Measurements from ENCODE around the gene PHEX. TPM values are rescaled to one million over a fixed set of nuclear protein-coding genes. Genes with fewer than 3 reads are reported as not detected.

PHEX gene
- total RNA-seq, 1 donor from 2014 or later = 4.2 TPM

GRCh38 chrX:22135994-22136684, 104.0 kb downstream of the PHEX start:
- Histone ChIP-seq H3K4me3 (ENCODE audit: low read length in 3 of 3) (no peak overlapping the region), H3K36me3 (ENCODE audit: control insufficient read depth in 3 of 3, insufficient read depth in 3 of 3, low read length in 3 of 3) (no peaks in the 10 kb centered on the region), H3K27me3 (ENCODE audit: control insufficient read depth in 3 of 3, insufficient read depth in 3 of 3, low read length in 3 of 3) (peaks cover 0 to 3% (median 0%) of the 10 kb centered on the region in 3 donors), H3K4me1 (ENCODE audit: control insufficient read depth in 3 of 3, insufficient read depth in 3 of 3, low read length in 3 of 3) (peaks cover 0 to 5% (median 0%) of the 10 kb centered on the region in 3 donors), H3K27ac (ENCODE audit: low read depth, low read length) (no peak overlapping the region), H3K9ac (ENCODE audit: low read depth in 1 of 3, low read length in 3 of 3) (no peak overlapping the region), H3K9me3 (ENCODE audit: control insufficient read depth in 3 of 3, low read length in 3 of 3) (no peaks in the 10 kb centered on the region)

- Histone ChIP-seq H3K9ac (ENCODE audit: low read depth in 1 of 3, low read length in 3 of 3) (no peak overlapping the region), H3K9me3 (ENCODE audit: control insufficient read depth in 3 of 3, low read length in 3 of 3) (no peaks in the 10 kb centered on the region), H3K4me1 (ENCODE audit: control insufficient read depth in 3 of 3, insufficient read depth in 3 of 3, low read length in 3 of 3) (peaks cover 0 to 5% (median 0%) of the 10 kb centered on the region in 3 donors), H3K27ac (ENCODE audit: low read depth, low read length) (no peak overlapping the region), H3K27me3 (ENCODE audit: control insufficient read depth in 3 of 3, insufficient read depth in 3 of 3, low read length in 3 of 3) (peaks cover 0 to 1% (median 0%) of the 10 kb centered on the region in 3 donors), H3K36me3 (ENCODE audit: control insufficient read depth in 3 of 3, insufficient read depth in 3 of 3, low read length in 3 of 3) (no peaks in the 10 kb centered on the region), H3K4me3 (ENCODE audit: low read length in 3 of 3) (no peak overlapping the region)
Measured at GRCh38 chrX:22136711-22137110, 104.6 kb downstream of the PHEX start.

GRCh38 chrX:22139822-22140221, 107.7 kb downstream of the PHEX start:
- Histone ChIP-seq H3K9me3 (ENCODE audit: control insufficient read depth in 3 of 3, low read length in 3 of 3) (no peaks in the 10 kb centered on the region), H3K27ac (ENCODE audit: low read depth, low read length) (no peak overlapping the region), H3K4me1 (ENCODE audit: control insufficient read depth in 3 of 3, insufficient read depth in 3 of 3, low read length in 3 of 3) (peaks cover 0 to 5% (median 0%) of the 10 kb centered on the region in 3 donors), H3K9ac (ENCODE audit: low read depth in 1 of 3, low read length in 3 of 3) (no peak overlapping the region), H3K36me3 (ENCODE audit: control insufficient read depth in 3 of 3, insufficient read depth in 3 of 3, low read length in 3 of 3) (no peaks in the 10 kb centered on the region), H3K27me3 (ENCODE audit: control insufficient read depth in 3 of 3, insufficient read depth in 3 of 3, low read length in 3 of 3) (no peaks in the 10 kb centered on the region), H3K4me3 (ENCODE audit: low read length in 3 of 3) (no peak overlapping the region)

GRCh38 chrX:22141047-22141730, 109.1 kb downstream of the PHEX start:
- Histone ChIP-seq H3K9me3 (ENCODE audit: control insufficient read depth in 3 of 3, low read length in 3 of 3) (no peaks in the 10 kb centered on the region), H3K9ac (ENCODE audit: low read depth in 1 of 3, low read length in 3 of 3) (no peak overlapping the region), H3K27me3 (ENCODE audit: control insufficient read depth in 3 of 3, insufficient read depth in 3 of 3, low read length in 3 of 3) (no peaks in the 10 kb centered on the region), H3K4me1 (ENCODE audit: control insufficient read depth in 3 of 3, insufficient read depth in 3 of 3, low read length in 3 of 3) (peaks cover 0 to 3% (median 0%) of the 10 kb centered on the region in 3 donors), H3K27ac (ENCODE audit: low read depth, low read length) (no peak overlapping the region), H3K36me3 (ENCODE audit: control insufficient read depth in 3 of 3, insufficient read depth in 3 of 3, low read length in 3 of 3) (no peaks in the 10 kb centered on the region), H3K4me3 (ENCODE audit: low read length in 3 of 3) (no peak overlapping the region)

- H3K27me3 ChIP-seq (ENCODE audit: control insufficient read depth in 3 of 3, insufficient read depth in 3 of 3, low read length in 3 of 3) = no peaks in the 10 kb centered on the region
- H3K4me3 ChIP-seq (ENCODE audit: low read length in 3 of 3) = no peak overlapping the region
- H3K9me3 ChIP-seq (ENCODE audit: control insufficient read depth in 3 of 3, low read length in 3 of 3) = no peaks in the 10 kb centered on the region
- H3K36me3 ChIP-seq (ENCODE audit: control insufficient read depth in 3 of 3, insufficient read depth in 3 of 3, low read length in 3 of 3) = no peaks in the 10 kb centered on the region
- no peak overlapping the region for H3K27ac ChIP-seq (ENCODE audit: low read depth, low read length)
- H3K9ac ChIP-seq (ENCODE audit: low read depth in 1 of 3, low read length in 3 of 3) = no peak overlapping the region
- H3K4me1 ChIP-seq (ENCODE audit: control insufficient read depth in 3 of 3, insufficient read depth in 3 of 3, low read length in 3 of 3) = no peaks in the 10 kb centered on the region
Measured at GRCh38 chrX:22147214-22147613, 115.1 kb downstream of the PHEX start.

GRCh38 chrX:22147942-22148341, 115.8 kb downstream of the PHEX start:
- Histone ChIP-seq H3K9me3 (ENCODE audit: control insufficient read depth in 3 of 3, low read length in 3 of 3) (no peaks in the 10 kb centered on the region), H3K9ac (ENCODE audit: low read depth in 1 of 3, low read length in 3 of 3) (no peak overlapping the region), H3K4me1 (ENCODE audit: control insufficient read depth in 3 of 3, insufficient read depth in 3 of 3, low read length in 3 of 3) (no peaks in the 10 kb centered on the region), H3K36me3 (ENCODE audit: control insufficient read depth in 3 of 3, insufficient read depth in 3 of 3, low read length in 3 of 3) (no peaks in the 10 kb centered on the region), H3K27me3 (ENCODE audit: control insufficient read depth in 3 of 3, insufficient read depth in 3 of 3, low read length in 3 of 3) (no peaks in the 10 kb centered on the region), H3K4me3 (ENCODE audit: low read length in 3 of 3) (no peak overlapping the region), H3K27ac (ENCODE audit: low read depth, low read length) (no peak overlapping the region)

GRCh38 chrX:22148565-22148964, 116.4 kb downstream of the PHEX start:
- no peaks in the 10 kb centered on the region for H3K9me3 ChIP-seq (ENCODE audit: control insufficient read depth in 3 of 3, low read length in 3 of 3)

GRCh38 chrX:22150371-22150770, 118.2 kb downstream of the PHEX start:
- Histone ChIP-seq H3K4me1 (ENCODE audit: control insufficient read depth in 3 of 3, insufficient read depth in 3 of 3, low read length in 3 of 3) (no peaks in the 10 kb centered on the region), H3K4me3 (ENCODE audit: low read length in 3 of 3) (no peak overlapping the region), H3K9ac (ENCODE audit: low read depth in 1 of 3, low read length in 3 of 3) (no peak overlapping the region), H3K9me3 (ENCODE audit: control insufficient read depth in 3 of 3, low read length in 3 of 3) (no peaks in the 10 kb centered on the region), H3K36me3 (ENCODE audit: control insufficient read depth in 3 of 3, insufficient read depth in 3 of 3, low read length in 3 of 3) (no peaks in the 10 kb centered on the region), H3K27ac (ENCODE audit: low read depth, low read length) (no peak overlapping the region), H3K27me3 (ENCODE audit: control insufficient read depth in 3 of 3, insufficient read depth in 3 of 3, low read length in 3 of 3) (no peaks in the 10 kb centered on the region)

More at GRCh38 chrX:22148565-22148964, 116.4 kb downstream of the PHEX start:
- no peak overlapping the region for H3K4me3 ChIP-seq (ENCODE audit: low read length in 3 of 3)
- H3K4me1 ChIP-seq (ENCODE audit: control insufficient read depth in 3 of 3, insufficient read depth in 3 of 3, low read length in 3 of 3) = no peaks in the 10 kb centered on the region
- H3K9ac ChIP-seq (ENCODE audit: low read depth in 1 of 3, low read length in 3 of 3) = no peak overlapping the region
- no peaks in the 10 kb centered on the region for H3K36me3 ChIP-seq (ENCODE audit: control insufficient read depth in 3 of 3, insufficient read depth in 3 of 3, low read length in 3 of 3)
- H3K27ac ChIP-seq (ENCODE audit: low read depth, low read length) = no peak overlapping the region
- no peaks in the 10 kb centered on the region for H3K27me3 ChIP-seq (ENCODE audit: control insufficient read depth in 3 of 3, insufficient read depth in 3 of 3, low read length in 3 of 3)

GRCh38 chrX:22155126-22155525, 123.0 kb downstream of the PHEX start:
- Histone ChIP-seq H3K4me1 (ENCODE audit: control insufficient read depth in 3 of 3, insufficient read depth in 3 of 3, low read length in 3 of 3) (no peaks in the 10 kb centered on the region), H3K36me3 (ENCODE audit: control insufficient read depth in 3 of 3, insufficient read depth in 3 of 3, low read length in 3 of 3) (no peaks in the 10 kb centered on the region), H3K27me3 (ENCODE audit: control insufficient read depth in 3 of 3, insufficient read depth in 3 of 3, low read length in 3 of 3) (no peaks in the 10 kb centered on the region), H3K27ac (ENCODE audit: low read depth, low read length) (no peak overlapping the region), H3K9ac (ENCODE audit: low read depth in 1 of 3, low read length in 3 of 3) (no peak overlapping the region), H3K4me3 (ENCODE audit: low read length in 3 of 3) (no peak overlapping the region), H3K9me3 (ENCODE audit: control insufficient read depth in 3 of 3, low read length in 3 of 3) (no peaks in the 10 kb centered on the region)

GRCh38 chrX:22159071-22159470, 126.9 kb downstream of the PHEX start:
- H3K36me3 ChIP-seq (ENCODE audit: control insufficient read depth in 3 of 3, insufficient read depth in 3 of 3, low read length in 3 of 3) = no peaks in the 10 kb centered on the region
- no peak overlapping the region for H3K9ac ChIP-seq (ENCODE audit: low read depth in 1 of 3, low read length in 3 of 3)
- no peaks in the 10 kb centered on the region for H3K9me3 ChIP-seq (ENCODE audit: control insufficient read depth in 3 of 3, low read length in 3 of 3)
- H3K27ac ChIP-seq (ENCODE audit: low read depth, low read length) = no peak overlapping the region
- no peak overlapping the region for H3K4me3 ChIP-seq (ENCODE audit: low read length in 3 of 3)
- H3K27me3 ChIP-seq (ENCODE audit: control insufficient read depth in 3 of 3, insufficient read depth in 3 of 3, low read length in 3 of 3) = no peaks in the 10 kb centered on the region
- H3K4me1 ChIP-seq (ENCODE audit: control insufficient read depth in 3 of 3, insufficient read depth in 3 of 3, low read length in 3 of 3) = no peaks in the 10 kb centered on the region

All from skeletal muscle tissue (tissue), 4 donors.